HL-60/S4 (cell line): ENCODE data around the gene TCF7L2.

Experiments
- in situ Hi-C: fragments of 300-500 bp; cut with MboI; formaldehyde crosslinking; loops from 2 replicates; pipeline ENCODE4 v1.14.3; 2022; ENCODE audit warnings: low sequenced_read_pairs

The TCF7L2 gene

DNA sequence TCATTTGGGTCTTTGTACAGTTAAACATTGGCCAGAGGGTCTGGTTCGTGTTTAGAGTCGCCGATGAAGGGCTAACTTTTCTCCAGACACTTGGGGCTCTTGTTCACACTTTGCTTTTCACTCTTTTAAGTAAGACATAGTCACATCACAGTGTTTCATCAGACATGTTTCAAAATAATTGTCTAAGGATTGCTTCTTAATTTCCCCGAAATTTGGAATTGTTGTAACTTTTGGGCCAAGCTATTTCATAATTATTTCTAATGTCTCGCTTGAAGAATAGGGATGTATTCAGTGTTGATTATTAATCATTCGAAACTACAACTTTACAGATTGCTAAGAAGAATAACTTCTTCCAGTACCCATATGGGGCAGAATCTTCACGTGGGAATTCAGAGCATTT, 92.8 kb downstream of the TCF7L2 start:
- in situ Hi-C loops, result no loop called here

GRCh38 chr10:113044016-113044755, 94.1 kb downstream of the TCF7L2 start:
- in situ Hi-C loops, result no loop called here

DNA sequence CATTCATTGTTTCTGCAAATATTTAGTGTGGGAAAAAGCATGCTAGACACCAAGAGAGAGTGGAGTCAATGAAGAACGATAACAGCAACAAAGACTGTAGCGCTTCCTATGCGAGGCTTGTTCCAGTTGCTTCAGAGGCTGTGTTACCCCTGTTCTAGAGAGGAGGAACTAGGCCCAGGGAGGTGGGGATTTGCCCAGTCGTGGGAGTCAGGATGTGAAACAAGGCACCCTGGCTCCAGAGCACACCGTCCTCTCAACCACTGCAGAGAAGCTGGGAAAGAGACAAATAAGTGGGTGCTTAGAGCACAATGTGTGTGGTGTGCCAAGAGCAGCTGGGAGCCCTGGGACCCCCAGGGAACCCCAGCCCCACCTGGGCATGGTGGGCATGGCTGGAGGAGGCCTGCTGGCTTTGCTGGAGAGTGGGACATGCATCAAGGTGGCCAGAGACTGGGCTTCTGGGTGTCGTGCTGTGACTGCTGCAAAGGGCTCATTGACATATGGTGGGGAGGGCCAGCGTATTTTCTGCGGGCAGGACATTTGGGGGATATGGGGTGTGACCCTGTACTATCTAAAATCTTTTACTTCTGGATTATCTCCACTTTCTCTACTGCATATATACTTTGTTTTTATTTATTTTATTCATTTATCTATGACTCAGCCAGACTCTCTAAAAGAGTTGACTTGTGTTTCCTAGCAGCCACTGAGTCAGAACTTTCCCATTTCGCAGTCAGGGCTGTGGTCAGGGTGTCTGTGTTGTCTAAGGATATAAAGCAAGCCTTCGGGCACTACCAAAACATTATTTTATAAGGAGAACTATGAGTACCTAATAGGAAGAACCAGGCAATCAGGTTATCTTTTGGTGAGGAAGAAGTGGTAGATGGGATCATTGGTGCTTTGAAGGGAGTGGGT, 95.4 kb downstream of the TCF7L2 start:
- in situ Hi-C loops, result no loop called here

- in situ Hi-C loops, result no loop called here
Measured at GRCh38 chr10:113047151-113047550, 97.1 kb downstream of the TCF7L2 start.

- in situ Hi-C loops, result no loop called here
Measured at GRCh38 chr10:113047605-113047962, 97.5 kb downstream of the TCF7L2 start.

- in situ Hi-C loops, result no loop called here
Measured at GRCh38 chr10:113047963-113048781, 98.1 kb downstream of the TCF7L2 start.

- in situ Hi-C loops, result no loop called here
Measured at GRCh38 chr10:113049881-113050280, 99.8 kb downstream of the TCF7L2 start.

GRCh38 chr10:113052076-113052830, 102.2 kb downstream of the TCF7L2 start:
- in situ Hi-C loops, result no loop called here

DNA sequence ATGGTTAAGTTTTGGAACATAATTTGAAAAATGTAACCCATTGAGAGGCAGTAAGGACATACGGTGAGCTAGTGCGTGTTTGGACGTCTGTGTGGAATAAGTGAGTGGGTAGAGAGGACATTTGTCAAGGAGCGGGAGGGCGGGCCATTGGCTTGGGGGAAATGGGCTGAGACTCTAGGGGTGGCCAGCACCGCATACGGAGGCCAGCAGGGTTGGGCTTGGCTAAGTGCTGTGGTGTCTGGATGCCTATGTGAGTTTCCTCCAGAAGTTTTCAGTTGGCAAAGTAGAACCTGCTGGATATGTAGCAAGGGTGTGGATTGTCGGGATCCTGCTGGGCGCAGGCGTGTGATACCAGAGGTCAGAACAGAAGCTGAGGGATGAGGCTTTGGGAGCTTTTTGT, 103.0 kb downstream of the TCF7L2 start:
- in situ Hi-C loops, result no loop called here

DNA sequence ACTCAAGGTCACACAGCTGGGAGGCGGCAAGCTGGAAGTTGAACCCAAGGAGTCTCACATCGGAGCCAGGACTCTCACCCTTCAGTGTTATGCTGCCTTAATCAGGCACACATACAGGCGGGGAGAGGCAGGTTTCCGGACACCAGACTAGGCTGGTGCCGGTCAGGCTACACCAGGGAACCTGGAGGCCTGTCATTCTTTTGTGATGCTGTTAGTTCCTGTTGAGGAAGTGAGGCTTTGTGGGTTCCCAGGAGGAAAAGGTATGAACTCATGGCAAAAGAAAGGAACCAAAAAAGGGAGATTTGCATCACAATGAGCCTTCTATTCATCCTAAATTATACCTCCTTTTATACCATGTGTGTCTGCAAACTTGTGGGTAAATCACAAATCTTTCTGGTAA, 103.8 kb downstream of the TCF7L2 start:
- in situ Hi-C loops, result no loop called here

DNA sequence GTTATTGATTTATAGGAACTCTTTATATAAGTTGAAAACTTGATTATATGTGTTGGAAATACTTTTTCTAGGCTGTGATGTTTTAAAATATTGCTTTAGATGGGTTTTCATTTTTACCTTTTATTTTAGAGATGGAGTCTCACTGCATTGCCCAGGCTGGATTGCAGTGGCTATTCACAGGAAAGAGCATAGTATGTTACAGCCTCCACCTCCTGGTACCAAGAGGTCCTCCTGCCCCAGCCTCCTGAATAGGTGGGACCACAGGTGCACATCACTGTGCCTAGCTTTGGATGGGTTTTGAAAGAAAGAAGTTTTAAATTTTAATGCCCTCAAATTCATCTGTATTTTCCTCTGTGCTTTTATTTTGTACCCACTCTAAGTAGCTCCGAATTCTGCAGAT, 105.4 kb downstream of the TCF7L2 start:
- in situ Hi-C loops, result no loop called here

DNA sequence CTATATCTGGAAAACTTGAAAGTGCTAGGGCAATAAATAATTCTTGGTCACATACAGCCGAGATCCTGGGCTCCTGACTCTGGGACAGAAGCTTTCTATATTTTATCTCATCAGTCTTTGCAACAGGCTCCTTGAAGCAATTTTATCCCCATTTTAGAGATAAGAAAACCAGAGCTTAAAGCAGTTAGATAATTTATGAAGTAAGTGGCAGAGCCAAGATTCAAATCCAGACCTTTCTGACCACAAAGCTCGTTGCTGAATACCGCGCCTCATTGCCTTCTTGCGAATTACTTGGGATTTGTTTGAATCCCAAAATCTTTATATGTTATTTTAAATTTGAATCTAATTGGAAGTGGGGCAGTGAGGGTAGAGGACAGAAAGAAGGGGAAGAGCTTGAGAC, 106.0 kb downstream of the TCF7L2 start:
- in situ Hi-C loops, result no loop called here

- in situ Hi-C loops, result no loop called here
Measured at GRCh38 chr10:113056441-113057021, 106.5 kb downstream of the TCF7L2 start.

- in situ Hi-C loops, result no loop called here
Measured at GRCh38 chr10:113057948-113058522, 108.0 kb downstream of the TCF7L2 start.

GRCh38 chr10:113058523-113059370, 108.7 kb downstream of the TCF7L2 start:
- in situ Hi-C loops, result no loop called here

- in situ Hi-C loops, result no loop called here
Measured at GRCh38 chr10:113059371-113059780, 109.3 kb downstream of the TCF7L2 start.

DNA sequence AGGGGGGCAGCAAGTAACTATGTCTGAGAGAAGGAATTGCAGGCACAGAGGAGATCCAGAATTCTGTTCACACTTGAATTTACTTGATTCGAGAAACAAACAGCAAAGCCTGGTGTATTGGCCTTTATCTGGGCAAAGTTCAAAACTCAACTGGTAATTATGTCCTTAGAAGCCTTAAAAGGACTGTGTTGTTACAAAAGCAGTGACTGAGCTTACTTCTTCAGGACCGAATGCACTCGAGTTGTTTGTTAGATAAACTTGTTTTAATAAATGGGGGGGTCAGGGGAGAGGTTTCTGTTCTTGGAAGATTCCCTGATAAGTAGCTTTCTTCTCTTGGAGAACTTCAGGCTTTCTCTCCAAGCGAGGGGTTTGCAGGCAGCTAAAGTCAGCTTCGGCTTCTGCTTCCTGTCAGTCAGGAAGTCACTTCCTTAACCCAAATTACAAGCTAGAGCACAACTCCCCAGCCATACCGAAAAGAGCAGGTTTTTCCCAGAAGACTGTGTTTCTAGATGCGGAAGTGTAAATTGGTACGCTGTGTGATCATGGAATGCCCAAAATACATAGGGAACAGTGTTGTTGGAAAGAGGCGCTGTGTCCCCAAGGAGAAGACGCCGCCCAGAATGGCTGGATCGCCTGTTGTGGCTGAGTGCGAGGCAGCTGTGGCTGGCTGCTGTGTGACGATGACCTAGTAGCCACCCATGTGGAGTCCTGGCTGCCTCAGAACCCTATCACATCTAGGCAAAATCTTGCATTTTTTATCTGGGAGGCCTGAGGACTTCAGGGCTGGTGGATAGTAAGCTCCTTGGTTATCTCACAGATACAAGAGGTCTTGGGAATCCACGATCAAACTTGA, 110.4 kb downstream of the TCF7L2 start:
- in situ Hi-C loops, result no loop called here

GRCh38 chr10:113061054-113061430, 111.0 kb downstream of the TCF7L2 start:
- in situ Hi-C loops, result no loop called here
